ENCODE measurements around the gene FNDC4.
"Not testable (repeated sequence)": the region's sequence is repeated elsewhere in the genome, so short reads cannot be mapped to it uniquely, and the experiment has no call there.

GRCh38 chr2:27538839-27539450 is 43.9 kb upstream of the FNDC4 start:
- TF ChIP-seq CTCF, POLR2A (IDR thresholded peaks at IDR 0.05): not testable (repeated sequence)

Measured in uterus (tissue), 2 donors.